HEK293 (cell line): ENCODE measurements around the gene PPP4C.
A peak's percentile ranks its signal among the peaks of the same experiment; 100 is the strongest.

Experiments used
- BCL6B ChIP-seq: fragments of 450-650 bp; formaldehyde crosslinking; IDR thresholded peaks from 2 replicates; pipeline ENCODE4 v1.5.1; 2017; ENCODE audit warnings: missing biosample characterization, missing genetic modification characterization
- GLI4 ChIP-seq: fragments of 450-650 bp; formaldehyde crosslinking; IDR thresholded peaks from 2 replicates; pipeline ENCODE4 v1.5.1; 2016; ENCODE audit warnings: missing biosample characterization, missing genetic modification characterization
- HOXA7 ChIP-seq: sonication (generic); formaldehyde crosslinking; IDR thresholded peaks from 2 replicates; pipeline ENCODE4 v1.8.1; 2022; ENCODE audit warnings: missing genetic modification reagents, borderline replicate concordance
- KLF8 ChIP-seq: fragments of 450-650 bp; formaldehyde crosslinking; IDR thresholded peaks from 2 replicates; pipeline ENCODE4 v1.5.1; 2016; ENCODE audit warnings: missing biosample characterization, missing genetic modification characterization
- PRDM1 ChIP-seq: fragments of 450-650 bp; formaldehyde crosslinking; IDR thresholded peaks from 2 replicates; pipeline ENCODE4; 2016; ENCODE audit warnings: missing biosample characterization, missing genetic modification characterization
- PRDM4 ChIP-seq: fragments of 450-650 bp; formaldehyde crosslinking; IDR thresholded peaks from 2 replicates; pipeline ENCODE4 v1.5.1; 2017; ENCODE audit warnings: missing biosample characterization, missing genetic modification characterization
- TSHZ1 ChIP-seq: fragments of 450-650 bp; formaldehyde crosslinking; IDR thresholded peaks from 2 replicates; pipeline ENCODE4 v1.5.1; 2016; ENCODE audit warnings: missing biosample characterization, missing genetic modification characterization, borderline replicate concordance
- ZBTB49 ChIP-seq: fragments of 450-650 bp; formaldehyde crosslinking; IDR thresholded peaks from 2 replicates; pipeline ENCODE4 v1.5.1; 2016; ENCODE audit warnings: missing biosample characterization, missing genetic modification characterization, low read depth
- ZBTB7A ChIP-seq: fragments of 450-650 bp; formaldehyde crosslinking; IDR thresholded peaks from 2 replicates; pipeline ENCODE4 v1.5.1; 2016; ENCODE audit warnings: low read depth, missing biosample characterization, missing genetic modification characterization
- ZFP41 ChIP-seq: fragments of 450-650 bp; formaldehyde crosslinking; IDR thresholded peaks from 2 replicates; pipeline ENCODE4 v1.5.1; 2016; ENCODE audit warnings: missing biosample characterization, missing genetic modification characterization, borderline replicate concordance
- ZIC2 ChIP-seq: fragments of 450-650 bp; formaldehyde crosslinking; IDR thresholded peaks from 2 replicates; pipeline ENCODE4 v1.5.1; 2016; ENCODE audit warnings: missing biosample characterization, missing genetic modification characterization
- ZNF132 ChIP-seq: fragments of 450-650 bp; formaldehyde crosslinking; IDR thresholded peaks from 2 replicates; pipeline ENCODE4 v1.5.1; 2017; ENCODE audit warnings: missing biosample characterization, missing genetic modification characterization, borderline replicate concordance
- ZNF18 ChIP-seq: fragments of 450-650 bp; formaldehyde crosslinking; IDR thresholded peaks from 2 replicates; pipeline ENCODE4 v1.5.1; 2016; ENCODE audit warnings: missing biosample characterization, missing genetic modification characterization
- ZNF2 ChIP-seq: fragments of 450-650 bp; formaldehyde crosslinking; IDR thresholded peaks from 2 replicates; pipeline ENCODE4 v1.5.1; 2016; ENCODE audit warnings: missing biosample characterization, missing genetic modification characterization
- ZNF26 ChIP-seq: fragments of 450-650 bp; formaldehyde crosslinking; IDR thresholded peaks from 2 replicates; pipeline ENCODE4 v1.5.1; 2016; ENCODE audit warnings: missing biosample characterization, missing genetic modification characterization
- ZNF426 ChIP-seq: fragments of 450-650 bp; formaldehyde crosslinking; IDR thresholded peaks from 2 replicates; pipeline ENCODE4 v1.5.1; 2017; ENCODE audit warnings: missing biosample characterization, missing genetic modification characterization, mild to moderate bottlenecking, inconsistent platforms, moderate library complexity
- ZNF610 ChIP-seq: fragments of 450-650 bp; formaldehyde crosslinking; IDR thresholded peaks from 2 replicates; pipeline ENCODE4 v1.5.1; 2016; ENCODE audit warnings: missing biosample characterization, missing genetic modification characterization, borderline replicate concordance
- ZNF654 ChIP-seq: fragments of 450-650 bp; formaldehyde crosslinking; IDR thresholded peaks from 2 replicates; pipeline ENCODE4 v1.5.1; 2016; ENCODE audit warnings: low read depth, missing biosample characterization, missing genetic modification characterization
- ZNF785 ChIP-seq: fragments of 450-650 bp; formaldehyde crosslinking; IDR thresholded peaks from 2 replicates; pipeline ENCODE4 v1.5.1; 2016; ENCODE audit warnings: missing biosample characterization, missing genetic modification characterization
- ZNF792 ChIP-seq: fragments of 450-650 bp; formaldehyde crosslinking; IDR thresholded peaks from 2 replicates; pipeline ENCODE4 v1.5.1; 2016; ENCODE audit warnings: missing biosample characterization, missing genetic modification characterization
- ZSCAN18 ChIP-seq: fragments of 450-650 bp; formaldehyde crosslinking; IDR thresholded peaks from 2 replicates; pipeline ENCODE4 v1.5.1; 2016; ENCODE audit warnings: missing biosample characterization, missing genetic modification characterization
- ZSCAN23 ChIP-seq: fragments of 450-650 bp; formaldehyde crosslinking; IDR thresholded peaks from 2 replicates; pipeline ENCODE4 v1.5.1; 2016; ENCODE audit warnings: missing biosample characterization, missing genetic modification characterization
- ZSCAN4 ChIP-seq: fragments of 450-650 bp; formaldehyde crosslinking; IDR thresholded peaks from 2 replicates; pipeline ENCODE4 v1.5.1; 2017; ENCODE audit warnings: missing biosample characterization, missing genetic modification characterization

The PPP4C gene

GRCh38 chr16:30063893-30064728 lies 11.7 kb upstream of the PPP4C start (continued):
- TF ChIP-seq ZBTB49 (tag by site-specific recombination): no peak
- TF ChIP-seq BCL6B (tag by site-specific recombination): no peak
- TF ChIP-seq ZSCAN18 (tag by site-specific recombination): no peak
- TF ChIP-seq ZNF26 (tag by site-specific recombination): no peak
- TF ChIP-seq HOXA7 (CRISPR knock-in tag): no peak
- TF ChIP-seq ZNF654: 0 out of 2 replicates have a peak, but pooled peaks have one; percentile 3
- TF ChIP-seq ZNF132 (tag by site-specific recombination): no peak
- no peak for TF ChIP-seq ZSCAN4
- TF ChIP-seq ZNF792 (tag by site-specific recombination): no peak
- peak; percentile 86 for TF ChIP-seq ZIC2 (tag by site-specific recombination)
- no peak for TF ChIP-seq ZFP41 (tag by site-specific recombination)
- no peak for TF ChIP-seq PRDM1 (tag by site-specific recombination)
- TF ChIP-seq ZNF2 (tag by site-specific recombination): no peak
- TF ChIP-seq ZBTB7A (tag by site-specific recombination): no peak
- no peak for TF ChIP-seq GLI4 (tag by site-specific recombination)
- no peak for TF ChIP-seq TSHZ1
- TF ChIP-seq ZNF18: peak; percentile 40
- no peak for TF ChIP-seq ZNF426
- no peak for TF ChIP-seq ZNF785
- TF ChIP-seq PRDM4: no peak
- TF ChIP-seq ZNF610: no peak
- TF ChIP-seq ZSCAN23 (tag by site-specific recombination): no peak
- no peak for TF ChIP-seq KLF8
